Mesenchymal stem cell (in vitro differentiated cells and primary cell): Measurements from ENCODE around the gene ANO6.

ENCODE experiments used
- DNase-seq: peaks from one replicate; pipeline ENCODE4 v3.0.0-alpha.2; 2013
- H2AFZ ChIP-seq: one replicate; pipeline ENCODE4 v1.6.1; 2013; ENCODE audit warnings: low read depth, mild to moderate bottlenecking, control low read depth, inconsistent platforms, low read length, moderate library complexity
- H2AK5ac ChIP-seq: 2 replicates; pipeline ENCODE4 v1.6.1; 2013; ENCODE audit warnings: low read length, moderate library complexity, mild to moderate bottlenecking, inconsistent platforms; ENCODE audit not compliant: severe bottlenecking
- H2BK120ac ChIP-seq: one replicate; pipeline ENCODE4 v1.6.1; 2013; ENCODE audit warnings: low read depth, mild to moderate bottlenecking, inconsistent platforms, low read length, moderate library complexity
- H2BK12ac ChIP-seq, 2 experiments: one replicate each; pipeline ENCODE4 v1.6.1; 2013; ENCODE audit warnings: inconsistent platforms in 2 of 2, low read length in 2 of 2, mild to moderate bottlenecking in 2 of 2, moderate library complexity in 2 of 2, control low read depth in 1 of 2
- H2BK15ac ChIP-seq: one replicate; pipeline ENCODE4 v1.6.1; 2013; ENCODE audit warnings: mild to moderate bottlenecking, low read depth, inconsistent platforms; ENCODE audit not compliant: poor library complexity, severe bottlenecking
- H2BK5ac ChIP-seq: 2 replicates; pipeline ENCODE4 v1.6.1; 2013; ENCODE audit warnings: low read depth, mild to moderate bottlenecking, low read length, control low read depth, inconsistent platforms; ENCODE audit not compliant: poor library complexity, severe bottlenecking
- H3K14ac ChIP-seq, 2 experiments: one replicate each; pipeline ENCODE4 v1.6.1; 2013; ENCODE audit warnings: inconsistent platforms in 2 of 2, low read length in 2 of 2, control low read depth in 1 of 2, mild to moderate bottlenecking in 1 of 2, moderate library complexity in 1 of 2
- H3K18ac ChIP-seq, 2 experiments: one replicate each; pipeline ENCODE4 v1.6.1; 2013; ENCODE audit warnings: inconsistent platforms in 2 of 2, low read length in 2 of 2, control low read depth in 1 of 2, low read depth in 1 of 2, mild to moderate bottlenecking in 1 of 2
- H3K23ac ChIP-seq, 2 experiments: one replicate each; pipeline ENCODE4 v1.6.1; 2013; ENCODE audit warnings: inconsistent platforms in 2 of 2, low read length in 2 of 2, mild to moderate bottlenecking in 2 of 2, moderate library complexity in 2 of 2, control low read depth in 1 of 2
- H3K27ac ChIP-seq: 2 replicates; pipeline ENCODE4 v1.5.1; 2013; ENCODE audit warnings: mild to moderate bottlenecking, moderate library complexity, low read length, control low read depth, inconsistent platforms; ENCODE audit not compliant: poor library complexity, severe bottlenecking
- H3K27me3 ChIP-seq, 2 experiments: 2 replicates each; pipeline versions ENCODE4 v1.6.1 to v1.7.0; 2013; ENCODE audit warnings: low read length in 2 of 2, mild to moderate bottlenecking in 2 of 2, moderate library complexity in 2 of 2, control low read depth in 1 of 2, inconsistent platforms in 1 of 2; ENCODE audit not compliant: control insufficient read depth in 1 of 2, insufficient read depth in 1 of 2
- H3K36me3 ChIP-seq, 2 experiments: 2 replicates each; pipeline versions ENCODE4 v1.6.1 to v1.7.0; 2013; ENCODE audit warnings: low read length in 2 of 2, control low read depth in 1 of 2, inconsistent platforms in 1 of 2, low read depth in 1 of 2, mild to moderate bottlenecking in 1 of 2; ENCODE audit not compliant: insufficient read depth in 2 of 2, control insufficient read depth in 1 of 2
- H3K4ac ChIP-seq, 2 experiments: one replicate each; pipeline ENCODE4 v1.6.1; 2013; ENCODE audit warnings: inconsistent platforms in 2 of 2, low read length in 2 of 2, mild to moderate bottlenecking in 2 of 2, moderate library complexity in 2 of 2, control low read depth in 1 of 2, low read depth in 1 of 2
- H3K4me1 ChIP-seq: 2 replicates; pipeline ENCODE4 v1.6.1; 2013; ENCODE audit warnings: low read depth, low read length, control low read depth; ENCODE audit not compliant: control insufficient read depth, insufficient read depth
- H3K4me2 ChIP-seq: 2 replicates; pipeline ENCODE4 v1.6.1; 2013; ENCODE audit warnings: low read length, mild to moderate bottlenecking, inconsistent platforms; ENCODE audit not compliant: poor library complexity, severe bottlenecking
- H3K4me3 ChIP-seq, 2 experiments: 2 replicates each; pipeline versions ENCODE4 v1.5.1 to v1.7.0; 2013; ENCODE audit warnings: low read length in 2 of 2, mild to moderate bottlenecking in 2 of 2, control low read depth in 1 of 2, low read depth in 1 of 2; ENCODE audit not compliant: insufficient read depth in 1 of 2
- H3K79me1 ChIP-seq: replicated peaks from 2 replicates; pipeline ENCODE4 v1.6.1; 2013; ENCODE audit warnings: mild to moderate bottlenecking, control low read depth, low read length, inconsistent platforms; ENCODE audit not compliant: poor library complexity, severe bottlenecking
- H3K9ac ChIP-seq: 2 replicates; pipeline ENCODE4 v1.7.0; 2013; ENCODE audit warnings: mild to moderate bottlenecking, low read length, moderate library complexity
- H3K9me3 ChIP-seq: 2 replicates; pipeline ENCODE4 v1.7.0; 2013; ENCODE audit warnings: mild to moderate bottlenecking, low read length; ENCODE audit not compliant: control insufficient read depth
- H4K8ac ChIP-seq: one replicate; pipeline ENCODE4 v1.6.1; 2013; ENCODE audit warnings: inconsistent platforms, mild to moderate bottlenecking, low read length, moderate library complexity
- H4K91ac ChIP-seq: one replicate; pipeline ENCODE4 v1.6.1; 2013; ENCODE audit warnings: mild to moderate bottlenecking, low read length, inconsistent platforms
- WGBS: methylation state at CpG from one replicate; pipeline ENCODE4 v1.1.7; 2013; ENCODE audit warnings: mixed read lengths; 5-methylcytosine and 5-hydroxymethylcytosine counted together

The ANO6 gene

GRCh38 chr12:45232756-45233372, 17.0 kb downstream of the ANO6 start:
- Histone ChIP-seq H3K4me1 (peaks cover 4% of the 10 kb centered on the region), H3K27ac (peak overlapping the region; percentile 85)

GRCh38 chr12:45234139-45234865, 18.4 kb downstream of the ANO6 start:
- H3K79me1 ChIP-seq = peaks cover 2% of the 10 kb centered on the region
- H3K9ac ChIP-seq = peak overlapping the region; percentile 86
- H3K4me3 ChIP-seq = peak overlapping the region in 1 of 2 experiments; percentile 65
- no peak overlapping the region for H2AFZ ChIP-seq
- peak overlapping the region; percentile 95 for H3K27ac ChIP-seq
- no peaks in the 10 kb centered on the region for H3K9me3 ChIP-seq
- 0% methylated on average over 3 of the region's 4 CpGs for WGBS
- no peak overlapping the region for H3K23ac ChIP-seq
- peaks cover 4% of the 10 kb centered on the region for H3K4me1 ChIP-seq
- H2BK120ac ChIP-seq = peak overlapping the region; percentile 62
- no peak overlapping the region for H2BK5ac ChIP-seq
- H3K36me3 ChIP-seq = peaks cover 0 to 4% of the 10 kb centered on the region in 2 experiments
- H3K18ac ChIP-seq = no peak overlapping the region
- no peak overlapping the region for H2AK5ac ChIP-seq
- H3K27me3 ChIP-seq = no peaks in the 10 kb centered on the region
- H2BK15ac ChIP-seq = no peak overlapping the region
- no peak overlapping the region for H2BK12ac ChIP-seq
- H4K91ac ChIP-seq = no peak overlapping the region
- no peak overlapping the region for H3K14ac ChIP-seq
- peak overlapping the region; percentile 36 for H3K4me2 ChIP-seq
- no peak overlapping the region for H4K8ac ChIP-seq
- no peak overlapping the region for H3K4ac ChIP-seq
- DNase-seq = peak; percentile 98

More at GRCh38 chr12:45232756-45233372, 17.0 kb downstream of the ANO6 start:
- peak overlapping the region; percentile 82 for H2AK5ac ChIP-seq
- H3K4me2 ChIP-seq = peak overlapping the region; percentile 4
- no peak overlapping the region for H2BK15ac ChIP-seq
- H3K4me3 ChIP-seq = peak overlapping the region in 1 of 2 experiments; percentile 40
- peak overlapping the region; percentile 77 for H2BK120ac ChIP-seq
- peak overlapping the region in 1 of 2 experiments; percentile 5 for H3K4ac ChIP-seq
- H3K9ac ChIP-seq = peak overlapping the region; percentile 86
- WGBS = 7% methylated on average over 4 of the region's 6 CpGs
- H3K27me3 ChIP-seq = no peaks in the 10 kb centered on the region
- peak overlapping the region in 1 of 2 experiments; percentile 52 for H3K18ac ChIP-seq
- H4K8ac ChIP-seq = no peak overlapping the region
- H2BK12ac ChIP-seq = peak overlapping the region in 1 of 2 experiments; percentile 38
- peak; percentile 99 for DNase-seq
- no peak overlapping the region for H3K14ac ChIP-seq
- H2BK5ac ChIP-seq = no peak overlapping the region
- no peak overlapping the region for H4K91ac ChIP-seq
- no peaks in the 10 kb centered on the region for H3K9me3 ChIP-seq
- H3K79me1 ChIP-seq = peaks cover 10% of the 10 kb centered on the region
- no peak overlapping the region for H3K23ac ChIP-seq
- no peak overlapping the region for H2AFZ ChIP-seq
- H3K36me3 ChIP-seq = peaks cover 0 to 11% of the 10 kb centered on the region in 2 experiments

- H3K27ac ChIP-seq = peak overlapping the region; percentile 95
- peak overlapping the region; percentile 12 for H2BK15ac ChIP-seq
- peaks cover 4% of the 10 kb centered on the region for H3K4me1 ChIP-seq
- peak overlapping the region; percentile 50 for H3K4me2 ChIP-seq
- no peaks in the 10 kb centered on the region for H3K9me3 ChIP-seq
- peaks cover 2% of the 10 kb centered on the region for H3K79me1 ChIP-seq
- H3K4me3 ChIP-seq = peak overlapping the region in 1 of 2 experiments; percentile 65
- peak overlapping the region; percentile 50 to 82 for H3K18ac ChIP-seq
- H4K91ac ChIP-seq = no peak overlapping the region
- H2AK5ac ChIP-seq = peak overlapping the region; percentile 96
- H2AFZ ChIP-seq = no peak overlapping the region
- peak overlapping the region; percentile 87 to 91 for H2BK12ac ChIP-seq
- H3K36me3 ChIP-seq = no peaks in the 10 kb centered on the region
- peak; percentile 90 for DNase-seq
- peak overlapping the region; percentile 52 for H4K8ac ChIP-seq
- H3K23ac ChIP-seq = no peak overlapping the region
- H3K27me3 ChIP-seq = no peaks in the 10 kb centered on the region
- peak overlapping the region; percentile 86 for H3K9ac ChIP-seq
- WGBS = 26% methylated on average over 4 of the region's 4 CpGs
- peak overlapping the region; percentile 62 for H2BK120ac ChIP-seq
- H2BK5ac ChIP-seq = peak overlapping the region; percentile 92
- peak overlapping the region; percentile 88 to 89 for H3K4ac ChIP-seq
- peak overlapping the region in 1 of 2 experiments; percentile 93 for H3K14ac ChIP-seq
Measured at GRCh38 chr12:45235087-45236025, 19.5 kb downstream of the ANO6 start.
